NCI-H146 (cell line): ENCODE measurements around the gene DFFB.

Experiments used
- DNase-seq: peaks from one replicate; lab custom pipeline; 2025; lab: John Stamatoyannopoulos, UW

Gene DFFB

DNA sequence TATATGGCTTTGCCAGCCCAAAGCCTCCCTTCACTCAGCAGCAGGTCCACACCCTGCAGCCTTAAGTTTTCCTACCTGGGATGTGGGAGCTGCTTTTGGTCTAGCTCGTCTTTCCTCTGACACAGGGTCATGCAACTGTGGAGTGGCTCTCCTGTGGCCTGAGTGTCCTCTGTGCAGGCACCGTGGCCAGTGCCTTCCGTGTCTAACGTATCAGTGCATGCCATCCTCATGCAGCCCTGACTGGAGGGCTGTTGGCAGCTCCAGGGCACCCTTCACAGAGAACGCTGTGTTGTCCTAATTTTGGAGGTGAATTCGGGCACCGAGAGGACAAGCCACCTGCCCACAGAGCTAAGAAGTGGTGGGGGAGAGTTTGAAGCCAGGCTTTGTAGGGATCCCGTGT, 68.5 kb downstream of the DFFB start:
- no peak for DNase-seq

DNA sequence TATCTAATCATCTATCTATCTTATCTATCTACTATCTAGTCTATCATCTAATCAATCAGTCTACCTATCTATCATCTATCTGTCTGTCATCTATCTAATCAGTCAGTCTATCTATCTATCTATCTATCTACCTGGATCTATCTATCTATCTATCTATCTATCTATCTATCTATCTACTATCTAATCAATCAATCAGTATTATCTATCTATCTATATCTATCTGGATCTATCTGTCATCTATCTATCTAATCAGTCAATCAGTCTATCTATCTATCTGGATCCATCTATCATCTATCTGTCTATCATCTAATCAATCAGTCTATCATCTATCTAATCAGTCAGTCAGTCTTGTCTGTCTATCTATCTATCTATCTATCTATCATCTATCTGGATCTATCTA, 69.7 kb downstream of the DFFB start:
- DNase-seq: no peak

DNA sequence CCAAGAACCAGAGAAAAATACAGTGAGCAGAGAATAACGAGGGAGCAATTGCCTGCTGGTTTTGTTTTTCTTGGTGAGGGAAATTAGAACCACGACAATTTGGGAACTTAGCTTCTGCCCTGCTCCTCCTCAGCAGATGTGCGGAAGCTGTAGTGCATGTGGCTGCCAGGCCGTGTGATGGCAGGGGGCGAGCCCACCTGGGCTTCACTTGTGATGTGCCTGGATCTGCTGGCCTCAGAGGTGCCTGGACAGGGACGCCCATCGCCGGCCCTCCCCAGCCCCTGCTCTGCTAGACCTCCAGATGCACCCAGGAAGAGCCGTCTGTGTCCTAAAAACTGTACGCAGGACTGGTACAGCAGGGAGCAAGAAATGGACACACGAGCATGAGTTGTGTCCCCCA, 71.3 kb downstream of the DFFB start:
- no peak for DNase-seq

DNA sequence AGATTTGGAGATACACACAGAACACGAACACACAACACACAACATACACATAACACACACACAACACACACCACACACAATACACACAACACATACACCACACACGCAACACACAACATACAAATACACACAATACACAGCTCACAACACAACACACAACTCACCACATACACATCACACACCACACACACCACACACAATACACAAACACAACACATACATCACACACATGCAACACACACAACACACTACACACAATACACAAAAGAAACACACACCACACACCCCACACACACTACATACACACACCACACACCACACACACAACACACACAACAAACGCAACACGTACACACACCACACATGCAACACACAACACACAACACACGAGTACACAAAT, 71.8 kb downstream of the DFFB start:
- DNase-seq: no peak

DNA sequence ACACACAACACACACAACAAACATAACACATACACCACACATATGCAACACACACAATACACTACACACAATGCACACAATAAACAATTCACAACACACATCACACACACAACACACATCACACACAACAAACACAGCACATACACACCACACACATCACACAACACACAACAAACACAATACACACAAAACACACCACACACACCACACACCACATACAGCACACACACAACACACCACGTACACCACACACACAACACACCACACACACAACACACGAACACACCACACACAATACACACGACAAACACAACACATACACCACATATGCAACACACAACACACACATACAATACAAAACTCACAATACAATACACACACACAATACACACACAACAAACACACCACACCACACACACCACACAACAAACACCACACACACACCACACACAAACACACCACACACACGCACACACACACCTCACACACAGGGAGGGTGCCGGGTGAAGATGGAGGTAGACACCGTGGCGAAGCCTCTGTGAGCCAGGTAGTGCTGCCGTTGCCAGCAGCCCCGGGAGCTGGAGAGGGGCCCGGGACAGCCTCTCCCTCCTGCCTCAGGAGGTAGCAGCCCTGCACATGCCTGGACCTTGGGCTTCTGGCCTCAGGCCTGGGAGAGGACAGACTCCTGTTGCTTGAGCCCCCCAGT, 73.2 kb downstream of the DFFB start:
- DNase-seq: no peak

DNA sequence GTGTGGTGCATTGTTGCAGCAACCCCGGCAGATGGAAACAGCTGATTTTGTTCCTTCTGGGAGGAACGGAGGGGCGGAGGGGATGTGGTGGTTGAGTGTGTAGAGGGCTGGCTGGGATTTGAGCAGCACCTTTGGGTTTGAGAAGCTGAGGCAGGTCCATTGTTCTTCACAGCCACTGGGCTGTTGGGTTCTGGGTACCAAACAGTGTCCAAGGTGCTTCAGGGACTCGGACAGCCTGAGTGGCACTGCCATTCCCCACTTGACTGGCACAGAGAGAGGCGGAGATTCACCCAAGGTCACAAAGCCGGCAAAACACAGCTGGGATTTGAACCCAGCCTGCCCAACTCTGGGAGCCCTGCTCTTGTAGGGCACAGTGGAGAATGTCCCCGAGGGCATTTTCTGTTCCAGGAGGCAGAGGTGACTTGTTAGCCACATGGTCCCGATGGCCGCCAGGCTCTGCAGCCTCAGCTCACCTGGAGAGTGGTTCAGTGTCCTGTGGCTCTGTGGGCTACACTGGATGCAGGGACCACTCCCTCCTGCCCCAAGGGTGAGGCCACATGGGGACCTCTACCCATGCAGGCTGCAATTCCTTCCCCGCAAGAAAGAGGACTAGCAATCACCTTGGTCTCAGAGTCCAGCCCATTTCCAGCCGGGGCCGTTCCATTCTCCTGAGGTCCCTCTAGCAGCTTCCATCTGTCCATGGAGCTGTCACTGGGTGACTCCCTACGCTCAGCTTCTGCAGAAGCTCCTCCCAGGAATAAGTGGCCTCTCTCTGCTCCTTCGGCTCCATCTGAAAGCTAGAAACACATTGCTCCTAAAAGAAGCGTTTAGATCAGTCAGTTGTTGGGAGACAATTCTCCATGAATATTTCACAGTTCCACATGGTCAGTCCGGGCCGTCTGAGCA, 74.0 kb downstream of the DFFB start:
- DNase-seq: no peak

DNA sequence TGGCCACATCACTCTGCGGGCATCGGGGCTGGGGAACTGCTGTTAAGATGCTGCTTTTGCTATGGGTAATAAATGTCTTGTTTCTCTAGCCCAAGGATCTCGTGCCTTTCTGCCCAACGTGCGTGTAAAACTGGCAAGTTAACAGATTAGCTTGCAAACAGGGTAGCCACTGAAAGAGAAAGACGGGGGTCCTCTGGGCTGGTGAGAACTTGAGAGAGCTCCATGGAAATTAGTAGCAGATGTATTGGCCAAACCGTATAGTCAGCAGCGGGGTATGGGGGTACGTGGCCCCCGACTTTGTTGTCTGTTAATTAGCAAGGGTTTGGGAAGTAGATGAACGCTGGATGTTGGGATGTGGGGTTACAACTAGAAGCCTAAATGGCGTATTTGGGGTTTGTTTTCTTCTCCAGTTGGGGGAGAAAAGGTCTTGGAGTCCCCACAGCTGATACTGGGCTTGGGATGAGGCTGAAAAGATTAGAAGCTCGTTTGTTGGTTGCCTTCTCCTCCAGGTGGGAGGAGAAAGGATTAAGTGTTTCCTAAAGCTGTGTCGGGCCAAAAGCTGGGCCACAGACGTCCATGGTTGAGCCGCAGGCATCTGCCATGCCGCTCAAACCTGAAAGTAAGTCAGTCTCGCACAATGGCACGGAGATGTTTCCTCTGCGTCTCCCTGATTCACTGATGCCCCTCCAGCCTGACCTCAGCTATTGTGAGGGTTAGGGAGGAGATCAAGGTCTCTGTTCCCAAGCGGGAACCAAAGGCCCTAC, 75.1 kb downstream of the DFFB start:
- DNase-seq: no peak
